H9 (cell line): ENCODE data around the gene DLGAP4. TPM values are rescaled to one million over a fixed set of nuclear protein-coding genes. Genes with fewer than 3 reads are reported as not detected.

Experiments used
- DNase-seq: peaks from one replicate; pipeline ENCODE4 v3.0.0-alpha.2; 2017
- H2AFZ ChIP-seq: one replicate; pipeline ENCODE4 v1.6.1; 2013; ENCODE audit warnings: mild to moderate bottlenecking, low read length, control low read depth, moderate library complexity
- H2AK5ac ChIP-seq: 2 replicates; pipeline ENCODE4 v1.6.1; 2013; ENCODE audit warnings: low read length, control low read depth, mixed read lengths; ENCODE audit not compliant: insufficient read length
- H2BK120ac ChIP-seq: one replicate; pipeline ENCODE4 v1.6.1; 2013; ENCODE audit warnings: low read depth, mild to moderate bottlenecking, low read length, control low read depth, inconsistent platforms; ENCODE audit not compliant: poor library complexity, severe bottlenecking
- H2BK12ac ChIP-seq: 2 replicates; pipeline ENCODE4 v1.6.1; 2013; ENCODE audit warnings: low read length, control low read depth, mixed read lengths, low read depth; ENCODE audit not compliant: insufficient read length
- H2BK15ac ChIP-seq: 2 replicates; pipeline ENCODE4 v1.6.1; 2013; ENCODE audit warnings: low read depth, low read length, control low read depth
- H2BK20ac ChIP-seq: one replicate; pipeline ENCODE4 v1.6.1; 2013; ENCODE audit warnings: low read depth, mild to moderate bottlenecking, low read length, control low read depth, inconsistent platforms; ENCODE audit not compliant: poor library complexity, severe bottlenecking
- H2BK5ac ChIP-seq: 2 replicates; pipeline ENCODE4 v1.6.1; 2013; ENCODE audit warnings: low read length, control low read depth, mixed read lengths; ENCODE audit not compliant: insufficient read length
- H3K14ac ChIP-seq: 2 replicates; pipeline ENCODE4 v1.6.1; 2013; ENCODE audit warnings: low read length, control low read depth; ENCODE audit not compliant: insufficient read depth
- H3K18ac ChIP-seq: 2 replicates; pipeline ENCODE4 v1.6.1; 2013; ENCODE audit warnings: low read depth, mild to moderate bottlenecking, mixed read lengths, low read length, control low read depth; ENCODE audit not compliant: insufficient read length
- H3K23ac ChIP-seq: 2 replicates; pipeline ENCODE4 v1.6.1; 2013; ENCODE audit warnings: low read length, control low read depth, mixed read lengths, low read depth; ENCODE audit not compliant: insufficient read length
- H3K23me2 ChIP-seq: 2 replicates; pipeline ENCODE4 v1.6.1; 2013; ENCODE audit warnings: low read depth, mild to moderate bottlenecking, mixed read lengths, low read length, control low read depth; ENCODE audit not compliant: insufficient read length, poor library complexity, severe bottlenecking
- H3K27ac ChIP-seq: 2 replicates; pipeline ENCODE4 v1.5.1; 2013; ENCODE audit warnings: low read length, control low read depth, mixed read lengths, low read depth; ENCODE audit not compliant: insufficient read length
- H3K27me3 ChIP-seq: 2 replicates; pipeline ENCODE4 v1.6.1; 2013; ENCODE audit warnings: low read length, control low read depth, inconsistent platforms; ENCODE audit not compliant: insufficient read depth
- H3K4ac ChIP-seq: 2 replicates; pipeline ENCODE4 v1.6.1; 2013; ENCODE audit warnings: low read depth, mild to moderate bottlenecking, control low read depth, inconsistent platforms, low read length, moderate library complexity
- H3K4me1 ChIP-seq: 2 replicates; pipeline ENCODE4 v1.6.1; 2013; ENCODE audit warnings: low read length, control low read depth, inconsistent platforms; ENCODE audit not compliant: insufficient read depth
- H3K4me2 ChIP-seq: 2 replicates; pipeline ENCODE4 v1.6.1; 2013; ENCODE audit warnings: low read length, control low read depth, mixed read lengths; ENCODE audit not compliant: insufficient read length, insufficient read depth
- H3K56ac ChIP-seq: 2 replicates; pipeline ENCODE4 v1.6.1; 2013; ENCODE audit warnings: low read depth, mild to moderate bottlenecking, mixed read lengths, low read length, control low read depth; ENCODE audit not compliant: insufficient read length
- H3K79me1 ChIP-seq: 2 replicates; pipeline ENCODE4 v1.6.1; 2013; ENCODE audit warnings: low read depth, mild to moderate bottlenecking, moderate library complexity, low read length, control low read depth, inconsistent platforms; ENCODE audit not compliant: insufficient read depth, poor library complexity, severe bottlenecking
- H3K79me2 ChIP-seq: 2 replicates; pipeline ENCODE4 v1.6.1; 2013; ENCODE audit warnings: low read length, control low read depth, inconsistent platforms; ENCODE audit not compliant: insufficient read depth
- H3K9ac ChIP-seq: 2 replicates; pipeline ENCODE4 v1.6.1; 2013; ENCODE audit warnings: low read length, control low read depth, mixed read lengths; ENCODE audit not compliant: insufficient read length; ENCODE audit errors: extremely low read depth
- H3K9me3 ChIP-seq: one replicate; pipeline ENCODE4 v1.6.1; 2013; ENCODE audit warnings: low read depth, low read length, inconsistent platforms; ENCODE audit not compliant: control insufficient read depth
- H3T11ph ChIP-seq: one replicate; pipeline ENCODE4 v1.6.1; 2013; ENCODE audit warnings: mild to moderate bottlenecking, low read length, control low read depth, inconsistent platforms
- H4K20me1 ChIP-seq: one replicate; pipeline ENCODE4 v1.6.1; 2013; ENCODE audit not compliant: control insufficient read depth, insufficient read length, insufficient read depth
- H4K5ac ChIP-seq: 2 replicates; pipeline ENCODE4 v1.6.1; 2013; ENCODE audit warnings: low read depth, mild to moderate bottlenecking, mixed read lengths, low read length, control low read depth; ENCODE audit not compliant: insufficient read length
- H4K8ac ChIP-seq: replicated peaks from 2 replicates; pipeline ENCODE4 v1.6.1; 2013; ENCODE audit warnings: low read length, control low read depth, mixed read lengths, low read depth; ENCODE audit not compliant: insufficient read length
- H4K91ac ChIP-seq: 2 replicates; pipeline ENCODE4 v1.6.1; 2013; ENCODE audit warnings: low read depth, mild to moderate bottlenecking, moderate library complexity, mixed read lengths, low read length, control low read depth; ENCODE audit not compliant: insufficient read length
- H3K27ac Mint-ChIP-seq, 3 experiments: 2 replicates in 2 of 3; 3 replicates in 1 of 3; pipeline ENCODE4 v1.8.0; 2020 to 2021; ENCODE audit warnings: mixed read lengths in 3 of 3, mild to moderate bottlenecking in 1 of 3, moderate library complexity in 1 of 3
- H3K27me3 Mint-ChIP-seq: 2 replicates; pipeline ENCODE4 v1.8.0; 2021; ENCODE audit warnings: low read depth, mild to moderate bottlenecking, moderate library complexity, mixed read lengths
- H3K36me3 Mint-ChIP-seq, 3 experiments: 2 replicates in 2 of 3; 3 replicates in 1 of 3; pipeline ENCODE4 v1.8.0; 2020 to 2021; ENCODE audit warnings: low read depth in 3 of 3, mixed read lengths in 3 of 3; ENCODE audit not compliant: insufficient read depth in 1 of 3
- H3K4me1 Mint-ChIP-seq, 2 experiments: 2 replicates each; pipeline ENCODE4 v1.8.0; 2020; ENCODE audit warnings: mixed read lengths in 2 of 2
- H3K4me3 Mint-ChIP-seq, 2 experiments: 2 replicates in 1 of 2; 3 replicates in 1 of 2; pipeline ENCODE4 v1.8.0; 2020 to 2021; ENCODE audit warnings: mild to moderate bottlenecking in 2 of 2, mixed read lengths in 2 of 2, moderate library complexity in 1 of 2
- H3K9me3 Mint-ChIP-seq, 2 experiments: 2 replicates in 1 of 2; 3 replicates in 1 of 2; pipeline ENCODE4 v1.8.0; 2020; ENCODE audit warnings: mild to moderate bottlenecking in 2 of 2, mixed read lengths in 2 of 2, moderate library complexity in 1 of 2
- CTCF ChIP-seq: fragments of 200-600 bp; sonication (generic); conservative IDR thresholded peaks from 3 replicates; pipeline ENCODE4 v1.8.0; 2021; ENCODE audit warnings: antibody characterized with exemption, mild to moderate bottlenecking
- WGBS: extraction: QIAGEN DNeasy Blood & Tissue Kit; methylation state at CpG from one replicate; pipeline ENCODE4 v1.1.7; 2013; ENCODE audit warnings: missing lambda C conversion rate, low lambda C conversion rate, mixed read lengths; ENCODE audit not compliant: insufficient read length; ENCODE audit errors: extremely low coverage; 5-methylcytosine and 5-hydroxymethylcytosine counted together
- total RNA-seq: library from RNA; stranded (reverse); gene quantifications from 2 replicates; pipeline ENCODE4 v1.2.1, GENCODE V29; 2021

The DLGAP4 gene
- total RNA-seq, 1 experiment from 2014 or later, result 48.0 TPM

GRCh38 chr20:36497856-36498255 lies 191.7 kb downstream of the DLGAP4 start:
- Histone ChIP-seq H3K23ac (no peak overlapping the region), H3K4ac (no peak overlapping the region), H2BK5ac (no peak overlapping the region), H3K14ac (no peak overlapping the region), H4K5ac (no peak overlapping the region), H3K4me2 (no peak overlapping the region), H4K8ac (no peak overlapping the region), H3K79me2 (no peaks in the 10 kb centered on the region), H3K27me3 (no peaks in the 10 kb centered on the region), H4K91ac (no peak overlapping the region), H3K23me2 (no peaks in the 10 kb centered on the region), H2BK20ac (no peak overlapping the region), H3K4me1 (no peaks in the 10 kb centered on the region), H3K9me3 (no peaks in the 10 kb centered on the region), H3K79me1 (no peaks in the 10 kb centered on the region), H2BK15ac (no peak overlapping the region), H2BK120ac (no peak overlapping the region), H3K18ac (no peak overlapping the region), H3K56ac (no peak overlapping the region), H2AK5ac (no peak overlapping the region), H3T11ph (no peak overlapping the region), H3K27ac (no peak overlapping the region), H3K9ac (no peak overlapping the region), H2AFZ (no peak overlapping the region), H2BK12ac (no peak overlapping the region), H4K20me1 (no peaks in the 10 kb centered on the region)
- no CpG with 5 or more reads among the region's 4 CpGs for WGBS
- no peaks in the 10 kb centered on the region for H3K27me3 Mint-ChIP-seq
- peaks cover 0 to 3% of the 10 kb centered on the region in 2 experiments; a peak in 1 of 4 replicates for H3K4me1 Mint-ChIP-seq
- TF ChIP-seq CTCF, result no peak
- DNase-seq, result no peak
- H3K36me3 Mint-ChIP-seq, result peaks cover 16 to 65% (median 59%) of the 10 kb centered on the region in 3 experiments; a peak in 6 of 7 replicates
- H3K9me3 Mint-ChIP-seq, result no peaks in the 10 kb centered on the region
- no peak overlapping the region for H3K4me3 Mint-ChIP-seq
- peak overlapping the region in 2 of 3 experiments; percentile 38 to 73; a peak in 2 of 7 replicates for H3K27ac Mint-ChIP-seq
